Esophagus squamous epithelium (tissue), 4 donors: ENCODE results near the gene CD48.

Experiments used
- POLR2A ChIP-seq, 4 donors: fragments of 450-650 bp; IDR thresholded peaks; one replicate each; pipeline ENCODE4 v1.6.1; 2017; ENCODE audit warnings: antibody characterized with exemption in 4 of 4, mild to moderate bottlenecking in 4 of 4, moderate library complexity in 3 of 4
- TF ChIP-seq, protein P1 (sequence below), 6 experiments: fragments of 450-650 bp in 4 of 6; fragments of 200-600 bp in 2 of 6; sonication (generic) in 2 of 6; IDR thresholded peaks; one replicate each; pipeline ENCODE4 v1.5.1; 2016 to 2019; ENCODE audit warnings: antibody characterized with exemption in 6 of 6, mild to moderate bottlenecking in 4 of 6, moderate library complexity in 4 of 6

GRCh38 chr1:160707236-160708064, 4.2 kb downstream of the CD48 start:
- no peak for TF ChIP-seq POLR2A (IDR thresholded peaks at IDR 0.05)
- TF ChIP-seq, protein P1, sequence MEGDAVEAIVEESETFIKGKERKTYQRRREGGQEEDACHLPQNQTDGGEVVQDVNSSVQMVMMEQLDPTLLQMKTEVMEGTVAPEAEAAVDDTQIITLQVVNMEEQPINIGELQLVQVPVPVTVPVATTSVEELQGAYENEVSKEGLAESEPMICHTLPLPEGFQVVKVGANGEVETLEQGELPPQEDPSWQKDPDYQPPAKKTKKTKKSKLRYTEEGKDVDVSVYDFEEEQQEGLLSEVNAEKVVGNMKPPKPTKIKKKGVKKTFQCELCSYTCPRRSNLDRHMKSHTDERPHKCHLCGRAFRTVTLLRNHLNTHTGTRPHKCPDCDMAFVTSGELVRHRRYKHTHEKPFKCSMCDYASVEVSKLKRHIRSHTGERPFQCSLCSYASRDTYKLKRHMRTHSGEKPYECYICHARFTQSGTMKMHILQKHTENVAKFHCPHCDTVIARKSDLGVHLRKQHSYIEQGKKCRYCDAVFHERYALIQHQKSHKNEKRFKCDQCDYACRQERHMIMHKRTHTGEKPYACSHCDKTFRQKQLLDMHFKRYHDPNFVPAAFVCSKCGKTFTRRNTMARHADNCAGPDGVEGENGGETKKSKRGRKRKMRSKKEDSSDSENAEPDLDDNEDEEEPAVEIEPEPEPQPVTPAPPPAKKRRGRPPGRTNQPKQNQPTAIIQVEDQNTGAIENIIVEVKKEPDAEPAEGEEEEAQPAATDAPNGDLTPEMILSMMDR (IDR thresholded peaks at IDR 0.05), result no peak
